Progenitor cell of endocrine pancreas (in vitro differentiated cells): ENCODE results near the gene LOX. TPM values are rescaled to one million over a fixed set of nuclear protein-coding genes. Genes with fewer than 3 reads are reported as not detected.

Experiments used
- DNase-seq: peaks from one replicate; pipeline ENCODE4 v3.0.0; 2021; ENCODE audit warnings: low spot score; ENCODE audit not compliant: unreplicated experiment
- H3K27ac Mint-ChIP-seq: 2 replicates; pipeline ENCODE4 v1.8.0; 2021; ENCODE audit warnings: mild to moderate bottlenecking, moderate library complexity, mixed read lengths
- H3K27me3 Mint-ChIP-seq: 2 replicates; pipeline ENCODE4 v1.8.0; 2021; ENCODE audit warnings: mixed read lengths
- H3K36me3 Mint-ChIP-seq: 2 replicates; pipeline ENCODE4 v1.8.0; 2022; ENCODE audit warnings: mixed read lengths; ENCODE audit not compliant: insufficient read depth
- H3K4me1 Mint-ChIP-seq: 2 replicates; pipeline ENCODE4 v1.8.0; 2021; ENCODE audit warnings: low read depth, mixed read lengths
- H3K4me3 Mint-ChIP-seq: 2 replicates; pipeline ENCODE4 v1.8.0; 2021; ENCODE audit warnings: low read depth, mild to moderate bottlenecking, moderate library complexity, mixed read lengths
- H3K9me3 Mint-ChIP-seq: 2 replicates; pipeline ENCODE4 v1.8.0; 2021; ENCODE audit warnings: low read depth, mixed read lengths
- total RNA-seq: library from RNA; stranded (reverse); gene quantifications from 2 replicates; pipeline ENCODE4 v1.2.1, GENCODE V29; 2021
- TF ChIP-seq, protein P1 (sequence below): fragments of 200-600 bp; sonication (generic); IDR thresholded peaks from one replicate; pipeline ENCODE4 v1.5.0; 2021; ENCODE audit warnings: antibody characterized with exemption, mild to moderate bottlenecking; ENCODE audit not compliant: unreplicated experiment

The LOX gene
- total RNA-seq, 1 donor from 2014 or later: 0.19 TPM

DNA sequence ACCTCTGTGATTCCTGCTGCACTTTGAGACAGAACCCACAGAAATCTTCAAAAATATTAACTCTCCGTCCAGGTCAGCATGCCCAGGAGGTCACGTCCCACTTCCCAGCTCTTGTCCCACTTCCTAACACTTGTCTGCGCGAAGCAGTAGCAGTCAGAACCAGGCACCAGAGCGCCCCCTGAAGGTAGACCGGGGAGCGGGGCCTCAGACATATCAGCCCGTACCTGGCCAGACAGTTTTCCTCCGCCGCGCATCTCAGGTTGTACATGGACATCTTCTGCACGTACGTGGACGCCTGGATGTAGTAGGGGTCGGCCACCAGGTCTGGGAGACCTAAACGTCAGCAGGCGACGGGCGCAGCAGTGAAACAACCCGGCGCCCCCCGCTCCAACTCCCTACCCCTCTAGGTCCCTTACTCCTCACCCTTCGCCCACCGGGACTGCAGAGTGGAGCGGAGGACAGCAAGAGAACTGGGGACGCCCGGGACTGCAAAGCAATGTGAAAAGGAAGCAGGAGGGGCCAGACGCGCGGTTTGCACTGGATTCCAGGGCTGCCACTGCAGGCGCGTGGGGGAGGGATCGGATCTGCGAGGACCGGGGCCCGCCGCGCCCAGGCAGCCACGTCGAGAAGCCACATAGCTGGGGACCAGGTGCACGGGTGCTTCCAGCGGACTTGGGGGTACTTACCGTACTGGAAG lies 1.2 kb downstream of the LOX start:
- Mint-ChIP-seq H3K9me3 (no peaks in the 10 kb centered on the region), H3K36me3 (no peaks in the 10 kb centered on the region), H3K27ac (peak overlapping the region; percentile 81), H3K27me3 (peaks cover 37% of the 10 kb centered on the region), H3K4me3 (peak overlapping the region; percentile 78), H3K4me1 (peaks cover 15% of the 10 kb centered on the region)
- TF ChIP-seq, protein P1, sequence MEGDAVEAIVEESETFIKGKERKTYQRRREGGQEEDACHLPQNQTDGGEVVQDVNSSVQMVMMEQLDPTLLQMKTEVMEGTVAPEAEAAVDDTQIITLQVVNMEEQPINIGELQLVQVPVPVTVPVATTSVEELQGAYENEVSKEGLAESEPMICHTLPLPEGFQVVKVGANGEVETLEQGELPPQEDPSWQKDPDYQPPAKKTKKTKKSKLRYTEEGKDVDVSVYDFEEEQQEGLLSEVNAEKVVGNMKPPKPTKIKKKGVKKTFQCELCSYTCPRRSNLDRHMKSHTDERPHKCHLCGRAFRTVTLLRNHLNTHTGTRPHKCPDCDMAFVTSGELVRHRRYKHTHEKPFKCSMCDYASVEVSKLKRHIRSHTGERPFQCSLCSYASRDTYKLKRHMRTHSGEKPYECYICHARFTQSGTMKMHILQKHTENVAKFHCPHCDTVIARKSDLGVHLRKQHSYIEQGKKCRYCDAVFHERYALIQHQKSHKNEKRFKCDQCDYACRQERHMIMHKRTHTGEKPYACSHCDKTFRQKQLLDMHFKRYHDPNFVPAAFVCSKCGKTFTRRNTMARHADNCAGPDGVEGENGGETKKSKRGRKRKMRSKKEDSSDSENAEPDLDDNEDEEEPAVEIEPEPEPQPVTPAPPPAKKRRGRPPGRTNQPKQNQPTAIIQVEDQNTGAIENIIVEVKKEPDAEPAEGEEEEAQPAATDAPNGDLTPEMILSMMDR: peak; percentile 86
- DNase-seq: peak; percentile 69

DNA sequence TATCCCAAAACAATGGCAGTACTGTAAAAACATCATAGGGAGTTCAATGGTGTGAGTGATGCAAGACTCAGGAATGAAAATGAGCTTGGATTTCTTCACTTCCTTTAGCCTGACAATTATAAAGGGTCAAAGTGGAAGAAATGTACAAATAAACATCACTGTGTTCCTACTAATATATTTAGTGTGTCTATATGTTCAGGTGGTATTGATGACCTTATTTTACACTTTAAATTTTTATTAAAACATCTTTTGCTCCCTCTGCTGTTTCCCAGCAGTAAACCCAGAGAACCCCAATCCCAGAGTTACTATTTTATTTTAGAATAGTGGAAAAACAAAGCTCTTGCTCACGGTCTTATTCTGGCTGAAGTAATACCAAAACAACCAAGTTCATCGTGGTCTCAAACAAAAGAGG lies 2.0 kb downstream of the LOX start:
- Mint-ChIP-seq H3K9me3 (no peaks in the 10 kb centered on the region), H3K4me1 (peaks cover 13% of the 10 kb centered on the region), H3K27ac (no peak overlapping the region), H3K27me3 (peaks cover 37% of the 10 kb centered on the region), H3K4me3 (no peak overlapping the region), H3K36me3 (no peaks in the 10 kb centered on the region)
- no peak for DNase-seq
- TF ChIP-seq, protein P1: no peak

DNA sequence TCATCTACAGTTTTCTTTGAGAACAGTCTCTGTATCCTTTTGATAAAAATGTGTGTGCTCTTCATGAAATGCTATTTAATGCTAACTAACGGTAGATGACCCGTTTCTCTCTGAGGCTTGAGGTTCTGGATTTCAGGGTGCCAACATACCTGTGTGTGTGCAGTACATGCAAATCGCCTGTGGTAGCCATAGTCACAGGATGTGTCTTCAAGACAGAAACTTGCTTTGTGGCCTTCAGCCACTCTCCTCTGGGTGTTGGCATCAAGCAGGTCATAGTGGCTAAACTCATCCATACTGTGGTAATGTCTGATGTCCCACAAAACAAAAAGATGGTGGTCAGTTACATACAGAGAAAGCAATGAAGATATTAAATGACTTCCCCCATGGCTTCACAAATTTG lies 4.2 kb downstream of the LOX start:
- peaks cover 30% of the 10 kb centered on the region for H3K27me3 Mint-ChIP-seq
- H3K4me3 Mint-ChIP-seq: no peak overlapping the region
- no peaks in the 10 kb centered on the region for H3K36me3 Mint-ChIP-seq
- H3K9me3 Mint-ChIP-seq: no peaks in the 10 kb centered on the region
- TF ChIP-seq, protein P1: no peak
- no peak overlapping the region for H3K27ac Mint-ChIP-seq
- peaks cover 13% of the 10 kb centered on the region for H3K4me1 Mint-ChIP-seq
- DNase-seq: no peak

DNA sequence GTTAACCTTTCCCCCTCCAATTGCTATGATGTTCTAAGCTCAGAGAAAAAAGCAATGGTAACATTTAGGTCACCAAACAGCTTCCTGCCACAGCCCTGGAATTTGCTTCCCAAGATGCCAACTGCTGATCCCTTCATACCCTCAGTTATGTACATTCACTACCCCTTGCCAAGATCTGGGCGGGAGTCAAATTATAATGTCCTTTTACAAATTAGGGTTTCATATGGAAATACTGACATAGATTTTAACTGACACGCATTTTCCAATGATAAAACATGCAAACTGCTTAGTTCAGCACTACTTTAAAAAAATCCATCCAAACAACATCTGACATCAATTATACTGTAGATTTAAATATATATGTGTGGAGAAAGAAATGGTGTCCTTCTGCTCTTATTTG lies 5.0 kb downstream of the LOX start:
- peaks cover 10% of the 10 kb centered on the region for H3K4me1 Mint-ChIP-seq
- H3K27ac Mint-ChIP-seq: no peak overlapping the region
- DNase-seq: no peak
- peaks cover 21% of the 10 kb centered on the region for H3K27me3 Mint-ChIP-seq
- H3K36me3 Mint-ChIP-seq: no peaks in the 10 kb centered on the region
- no peak overlapping the region for H3K4me3 Mint-ChIP-seq
- TF ChIP-seq, protein P1: no peak
- H3K9me3 Mint-ChIP-seq: no peaks in the 10 kb centered on the region

DNA sequence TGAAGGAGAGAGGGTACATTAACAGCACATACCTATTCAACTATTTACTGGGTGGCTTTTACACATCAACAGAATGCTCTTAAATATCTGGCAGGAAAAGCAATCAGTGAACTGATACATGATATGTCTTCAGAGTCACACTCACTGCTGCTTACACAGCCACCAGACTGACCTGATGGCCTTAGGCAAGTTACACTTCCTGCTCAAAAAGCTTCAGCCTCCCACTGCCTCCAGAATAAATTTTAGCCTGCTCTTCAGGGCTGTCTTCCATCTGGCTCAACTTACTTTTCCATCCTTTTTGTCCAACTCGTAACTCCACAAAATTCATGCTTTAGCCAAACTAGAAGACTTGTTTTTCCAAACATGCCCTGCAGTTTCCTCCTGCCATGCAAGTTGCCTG lies 10.7 kb downstream of the LOX start:
- Mint-ChIP-seq H3K27me3 (no peaks in the 10 kb centered on the region), H3K36me3 (no peaks in the 10 kb centered on the region), H3K4me1 (no peaks in the 10 kb centered on the region), H3K27ac (no peak overlapping the region), H3K9me3 (no peaks in the 10 kb centered on the region), H3K4me3 (no peak overlapping the region)
- TF ChIP-seq, protein P1: no peak
- no peak for DNase-seq
